ENCODE data around the gene HIPK2. TPM values are rescaled to one million over a fixed set of nuclear protein-coding genes. Genes with fewer than 3 reads are reported as not detected.

The HIPK2 gene
- polyA plus RNA-seq, result 10 to 100 TPM in 2 of 3 donors, 1 to 10 TPM in 1; 6.3 to 29.0 (median 23.2) TPM

GRCh38 chr7:139777948-139778841 is at the start of gene HIPK2:
HIPK2 (minus strand) TSS chr7:139777998; CDS start chr7:139777623, 375 bp downstream.
- peak within 1 kb of the TSS; percentile 87 for H3K27ac ChIP-seq (ENCODE audit: low read depth, low read length)
- WGBS, 3 donors, result 0 to 1% (median 0%) methylated on average over 64 to 94 of the region's 96 CpGs

GRCh38 chr7:139827042-139827441 is 49.2 kb upstream of the HIPK2 start:
- no peak overlapping the region for H3K27ac ChIP-seq (ENCODE audit: low read depth, low read length)

GRCh38 chr7:139825666-139826290 is 48.0 kb upstream of the HIPK2 start:
- 68 to 83% (median 75%) methylated on average over 9 of the region's 9 CpGs for WGBS, 3 donors
- H3K27ac ChIP-seq (ENCODE audit: low read depth, low read length), result no peak overlapping the region

GRCh38 chr7:139823959-139824521 is 46.2 kb upstream of the HIPK2 start:
- no peak overlapping the region for H3K27ac ChIP-seq (ENCODE audit: low read depth, low read length)

GRCh38 chr7:139822855-139823254 is 45.1 kb upstream of the HIPK2 start:
- H3K27ac ChIP-seq (ENCODE audit: low read depth, low read length), result no peak overlapping the region
- 91 to 95% (median 92%) methylated on average over 9 of the region's 9 CpGs for WGBS, 3 donors

More at GRCh38 chr7:139823959-139824521, 46.2 kb upstream of the HIPK2 start:
- 59 to 78% (median 69%) methylated on average over 8 of the region's 8 CpGs for WGBS, 3 donors

GRCh38 chr7:139821349-139822105 is 43.7 kb upstream of the HIPK2 start:
- no peak overlapping the region for H3K27ac ChIP-seq (ENCODE audit: low read depth, low read length)
- WGBS, 3 donors, result 58 to 68% (median 65%) methylated on average over 14 of the region's 14 CpGs

- WGBS, 3 donors, result 83 to 91% (median 86%) methylated on average over 4 of the region's 4 CpGs
Measured at GRCh38 chr7:139820089-139820488, 42.3 kb upstream of the HIPK2 start.

GRCh38 chr7:139817249-139817648 is 39.5 kb upstream of the HIPK2 start:
- WGBS, 3 donors, result 82 to 94% (median 87%) methylated on average over 10 of the region's 10 CpGs
- no peak overlapping the region for H3K27ac ChIP-seq (ENCODE audit: low read depth, low read length)

More at GRCh38 chr7:139820089-139820488, 42.3 kb upstream of the HIPK2 start:
- no peak overlapping the region for H3K27ac ChIP-seq (ENCODE audit: low read depth, low read length)

GRCh38 chr7:139813689-139814088 is 35.9 kb upstream of the HIPK2 start:
- no peak overlapping the region for H3K27ac ChIP-seq (ENCODE audit: low read depth, low read length)
- 83 to 90% (median 86%) methylated on average over 2 of the region's 2 CpGs for WGBS, 3 donors

- 84 to 92% (median 85%) methylated on average over 6 of the region's 6 CpGs for WGBS, 3 donors
Measured at GRCh38 chr7:139813151-139813550, 35.4 kb upstream of the HIPK2 start.

GRCh38 chr7:139811066-139811465 is 33.3 kb upstream of the HIPK2 start:
- H3K27ac ChIP-seq (ENCODE audit: low read depth, low read length), result no peak overlapping the region
- WGBS, 3 donors, result 34 to 74% (median 45%) methylated on average over 2 of the region's 2 CpGs

More at GRCh38 chr7:139813151-139813550, 35.4 kb upstream of the HIPK2 start:
- H3K27ac ChIP-seq (ENCODE audit: low read depth, low read length), result no peak overlapping the region

- H3K27ac ChIP-seq (ENCODE audit: low read depth, low read length), result no peak overlapping the region
Measured at GRCh38 chr7:139808846-139809442, 31.1 kb upstream of the HIPK2 start.

- no peak overlapping the region for H3K27ac ChIP-seq (ENCODE audit: low read depth, low read length)
- 59 to 86% (median 83%) methylated on average over 3 of the region's 3 CpGs for WGBS, 3 donors
Measured at GRCh38 chr7:139808427-139808826, 30.6 kb upstream of the HIPK2 start.

- H3K27ac ChIP-seq (ENCODE audit: low read depth, low read length), result no peak overlapping the region
- WGBS, 3 donors, result 70 to 84% (median 83%) methylated on average over 3 of the region's 3 CpGs
Measured at GRCh38 chr7:139807009-139807408, 29.2 kb upstream of the HIPK2 start.

GRCh38 chr7:139804571-139804970 is 26.8 kb upstream of the HIPK2 start:
- WGBS, 3 donors, result 83 to 91% (median 86%) methylated on average over 1 of the region's 1 CpG
- no peak overlapping the region for H3K27ac ChIP-seq (ENCODE audit: low read depth, low read length)

GRCh38 chr7:139799586-139799985 is 21.8 kb upstream of the HIPK2 start:
- 35 to 79% (median 45%) methylated on average over 2 of the region's 2 CpGs for WGBS, 3 donors

GRCh38 chr7:139798892-139799291 is 21.1 kb upstream of the HIPK2 start:
- WGBS, 3 donors, result 67 to 76% (median 74%) methylated on average over 4 of the region's 4 CpGs
- H3K27ac ChIP-seq (ENCODE audit: low read depth, low read length), result no peak overlapping the region

More at GRCh38 chr7:139799586-139799985, 21.8 kb upstream of the HIPK2 start:
- H3K27ac ChIP-seq (ENCODE audit: low read depth, low read length), result no peak overlapping the region

GRCh38 chr7:139798221-139798620 is 20.4 kb upstream of the HIPK2 start:
- WGBS, 3 donors, result 34 to 41% (median 38%) methylated on average over 10 of the region's 10 CpGs
- H3K27ac ChIP-seq (ENCODE audit: low read depth, low read length), result no peak overlapping the region
